ENCODE data around the gene ITGB1BP1. TPM values are rescaled to one million over a fixed set of nuclear protein-coding genes. Genes with fewer than 3 reads are reported as not detected.

The ITGB1BP1 gene
- polyA plus RNA-seq, 1 of the 3 experiments (the other 2 are of a cell fraction): 56.6 TPM

DNA sequence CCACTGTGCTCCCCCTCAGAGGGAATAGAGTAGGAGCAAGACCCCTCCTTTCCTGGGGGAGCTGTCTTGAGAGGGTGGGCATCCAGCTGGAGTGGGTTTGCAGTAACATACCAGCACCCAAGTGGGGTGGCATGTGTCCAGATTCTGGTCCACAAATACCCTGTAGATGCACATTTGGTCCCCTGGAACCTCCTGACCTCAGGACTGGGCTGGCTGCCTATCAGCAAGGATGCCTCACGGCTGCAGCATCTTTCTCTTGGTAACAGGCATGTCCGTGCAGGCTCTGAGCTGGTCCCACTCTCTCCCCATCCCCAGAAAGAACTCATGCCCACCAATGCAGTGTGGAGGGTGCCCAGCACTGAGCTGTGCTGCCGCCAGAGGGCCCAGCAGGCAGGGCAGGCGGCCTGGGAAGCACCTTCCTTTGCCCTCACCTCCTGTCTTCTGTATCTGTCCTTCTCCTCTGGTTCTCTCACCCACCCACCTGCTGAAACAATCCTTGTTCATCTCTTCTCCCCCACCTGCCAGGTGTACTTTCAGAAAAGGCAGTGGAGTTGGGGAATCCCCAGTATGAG, 47.4 kb downstream of the ITGB1BP1 start:
- Histone ChIP-seq H3K4me2 (no peak overlapping the region), H3K79me2 (ENCODE audit: insufficient read depth) (peaks cover 12% of the 10 kb centered on the region; the same call in 1 of the 2 replicates), H3K36me3 (replicated peaks in 1 of 2; ENCODE audit: control insufficient read depth in 1 of 2, insufficient read depth in 2 of 2, low read length in 1 of 2) (peaks cover 58 to 71% of the 10 kb centered on the region in 2 experiments), H3K27me3 (ENCODE audit: insufficient read depth) (no peaks in the 10 kb centered on the region), H3K4me1 (ENCODE audit: control insufficient read depth in 1 of 2, insufficient read depth in 2 of 2, low read depth in 1 of 2, low read length in 1 of 2) (peaks cover 4 to 36% of the 10 kb centered on the region in 2 experiments; a peak in 3 of 4 replicates), H4K20me1 (ENCODE audit: insufficient read depth) (no peaks in the 10 kb centered on the region), H3K4me3 (ENCODE audit: low read depth in 2 of 2, low read length in 1 of 2) (no peak overlapping the region), H3K9ac (no peak overlapping the region), H2AFZ (ENCODE audit: low read depth) (no peak overlapping the region), H3K27ac (ENCODE audit: low read depth in 2 of 2, low read length in 1 of 2) (peak overlapping the region in 1 of 2 experiments; percentile 97; a peak in 1 of 4 replicates), H3F3A (replicated peaks; ENCODE audit: insufficient read depth) (peaks cover 23% of the 10 kb centered on the region), H3K9me2 (no peaks in the 10 kb centered on the region), H3K9me3 (no peaks in the 10 kb centered on the region)
- CTCF ChIA-PET: interaction anchor here (1.6 to 3.2 kb wide), 3 partner anchors 12 to 234 kb away, joined by 3 to 21 read pairs (median 5); no protein-coding TSS in a partner anchor
- WGBS (ENCODE audit: low lambda C conversion rate): 91% methylated on average over 3 of the region's 4 CpGs
- POLR2A ChIA-PET: interaction anchor here (0.6 kb wide), 1 partner anchor 110 kb away, joined by 3 read pairs; no protein-coding TSS in a partner anchor
- no peak for DNase-seq
- TF ChIP-seq RAD21 (IDR thresholded peaks at IDR 0.05; ENCODE audit: low read length) (no peak), FOXJ3 (CRISPR knock-in tag; IDR thresholded peaks at IDR 0.05) (no peak), FOXM1 (IDR thresholded peaks at IDR 0.05; ENCODE audit: low read depth) (no peak), RFX5 (IDR thresholded peaks at IDR 0.05; ENCODE audit: low read length) (no peak)

DNA sequence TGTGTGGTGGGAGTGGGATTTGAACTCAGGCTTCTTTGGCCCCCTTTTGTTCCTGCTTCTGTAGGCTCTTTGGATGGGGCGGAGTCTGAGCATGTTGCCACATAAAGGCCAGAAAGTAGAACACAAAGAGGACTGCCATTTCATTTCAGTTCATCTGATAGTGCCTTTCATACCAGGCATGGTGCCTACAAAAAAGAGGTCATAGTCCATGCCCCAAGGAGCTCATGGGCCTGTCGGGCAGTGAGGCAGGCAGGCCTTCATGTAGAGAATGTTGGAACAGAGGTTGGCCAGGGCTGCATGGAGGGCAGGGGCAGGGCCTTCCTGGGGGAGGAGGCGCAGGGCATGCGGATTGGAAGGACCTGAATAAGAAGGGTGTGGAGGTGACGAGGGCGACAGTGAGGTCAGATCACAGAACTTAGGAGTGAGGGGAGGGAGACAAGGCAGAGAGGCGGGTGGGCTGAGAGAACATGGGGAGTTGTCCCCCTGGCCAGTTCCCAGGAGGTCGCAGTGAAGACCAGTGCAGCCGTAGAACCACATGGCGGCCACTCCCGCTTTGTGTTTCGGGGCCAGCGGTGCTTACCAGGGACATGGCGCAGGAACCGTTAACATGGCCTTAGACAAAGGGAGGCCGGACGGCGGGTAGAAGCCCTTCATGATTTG, 49.1 kb downstream of the ITGB1BP1 start:
- no peak for TF ChIP-seq SIN3A (IDR thresholded peaks at IDR 0.05; ENCODE audit: borderline replicate concordance, low read depth, low read length)
- TF ChIP-seq EZH2phosphoT487 (IDR thresholded peaks at IDR 0.05; ENCODE audit: borderline replicate concordance, low read depth): no peak
- no peak overlapping the region for H3K27ac ChIP-seq (ENCODE audit: low read depth in 2 of 2, low read length in 1 of 2)
- H3K79me2 ChIP-seq (ENCODE audit: insufficient read depth): peaks cover 6% of the 10 kb centered on the region; the same call in 1 of the 2 replicates
- no peaks in the 10 kb centered on the region for H4K20me1 ChIP-seq (ENCODE audit: insufficient read depth)
- peaks cover 52 to 77% of the 10 kb centered on the region in 2 experiments for H3K36me3 ChIP-seq (replicated peaks in 1 of 2; ENCODE audit: control insufficient read depth in 1 of 2, insufficient read depth in 2 of 2, low read length in 1 of 2)
- ChIA-PET CTCF (interaction anchor here (1.0 to 1.7 kb wide), 5 partner anchors 8 to 232 kb away, joined by 3 to 4 read pairs (median 3); no protein-coding TSS in a partner anchor), POLR2A (no interaction called here)
- H3K4me1 ChIP-seq (ENCODE audit: control insufficient read depth in 1 of 2, insufficient read depth in 2 of 2, low read depth in 1 of 2, low read length in 1 of 2): peaks cover 0 to 34% of the 10 kb centered on the region in 2 experiments; a peak in 3 of 4 replicates
- H3K4me3 ChIP-seq (ENCODE audit: low read depth in 2 of 2, low read length in 1 of 2): no peak overlapping the region
- H3K27me3 ChIP-seq (ENCODE audit: insufficient read depth): no peaks in the 10 kb centered on the region
- 99% methylated on average over 18 of the region's 18 CpGs for WGBS (ENCODE audit: low lambda C conversion rate)
- no peaks in the 10 kb centered on the region for H3K9me2 ChIP-seq
- H3K4me2 ChIP-seq: no peak overlapping the region
- H3K9ac ChIP-seq: no peak overlapping the region
- no peak for DNase-seq
- H3F3A ChIP-seq (replicated peaks; ENCODE audit: insufficient read depth): peaks cover 11% of the 10 kb centered on the region
- no peaks in the 10 kb centered on the region for H3K9me3 ChIP-seq
- no peak overlapping the region for H2AFZ ChIP-seq (ENCODE audit: low read depth)

DNA sequence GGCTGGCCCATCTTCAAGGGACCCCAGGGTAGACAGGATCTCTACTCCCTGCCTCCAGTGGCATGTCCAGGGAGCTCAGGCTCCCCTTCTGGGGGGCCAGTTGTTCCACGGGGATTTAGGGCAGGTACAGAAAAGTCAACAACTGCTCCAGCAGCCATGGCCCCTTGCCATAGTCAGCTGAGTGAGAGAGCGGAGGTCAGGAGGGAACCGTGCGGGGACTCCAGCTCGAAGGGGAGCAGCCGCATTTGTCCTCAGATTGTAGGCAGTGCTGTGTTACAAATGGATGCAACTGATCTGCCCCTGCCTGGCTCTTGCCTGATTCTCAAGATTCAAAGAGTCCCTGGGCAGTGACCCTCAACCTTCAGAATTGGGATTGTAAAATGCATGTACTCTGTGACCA, 49.9 kb downstream of the ITGB1BP1 start:
- H3K9me3 ChIP-seq: no peaks in the 10 kb centered on the region
- H3K4me2 ChIP-seq: no peak overlapping the region
- peaks cover 5% of the 10 kb centered on the region; the same call in 1 of the 2 replicates for H3K79me2 ChIP-seq (ENCODE audit: insufficient read depth)
- no peak overlapping the region for H3K27ac ChIP-seq (ENCODE audit: low read depth in 2 of 2, low read length in 1 of 2)
- no peaks in the 10 kb centered on the region for H4K20me1 ChIP-seq (ENCODE audit: insufficient read depth)
- H3K4me1 ChIP-seq (ENCODE audit: control insufficient read depth in 1 of 2, insufficient read depth in 2 of 2, low read depth in 1 of 2, low read length in 1 of 2): peaks cover 0 to 27% of the 10 kb centered on the region in 2 experiments; a peak in 3 of 4 replicates
- H2AFZ ChIP-seq (ENCODE audit: low read depth): no peak overlapping the region
- no peaks in the 10 kb centered on the region for H3K27me3 ChIP-seq (ENCODE audit: insufficient read depth)
- ChIA-PET CTCF (interaction anchor here (1.1 to 1.5 kb wide), 2 partner anchors 9 to 231 kb away, joined by 3 to 4 read pairs; no protein-coding TSS in a partner anchor), POLR2A (no interaction called here)
- H3F3A ChIP-seq (replicated peaks; ENCODE audit: insufficient read depth): peaks cover 11% of the 10 kb centered on the region
- no peak for DNase-seq
- no peaks in the 10 kb centered on the region for H3K9me2 ChIP-seq
- 95% methylated on average over 6 of the region's 6 CpGs for WGBS (ENCODE audit: low lambda C conversion rate)
- peaks cover 47 to 74% of the 10 kb centered on the region in 2 experiments for H3K36me3 ChIP-seq (replicated peaks in 1 of 2; ENCODE audit: control insufficient read depth in 1 of 2, insufficient read depth in 2 of 2, low read length in 1 of 2)
- no peak overlapping the region for H3K4me3 ChIP-seq (ENCODE audit: low read depth in 2 of 2, low read length in 1 of 2)
- no peak overlapping the region for H3K9ac ChIP-seq
- TF ChIP-seq MEF2A (IDR thresholded peaks at IDR 0.05; ENCODE audit: borderline replicate concordance, low read depth): no peak
- TF ChIP-seq ELF1 (IDR thresholded peaks at IDR 0.05): no peak
- TF ChIP-seq FOSL2 (IDR thresholded peaks at IDR 0.05; ENCODE audit: borderline replicate concordance, low read depth): no peak
- TF ChIP-seq, protein P1, sequence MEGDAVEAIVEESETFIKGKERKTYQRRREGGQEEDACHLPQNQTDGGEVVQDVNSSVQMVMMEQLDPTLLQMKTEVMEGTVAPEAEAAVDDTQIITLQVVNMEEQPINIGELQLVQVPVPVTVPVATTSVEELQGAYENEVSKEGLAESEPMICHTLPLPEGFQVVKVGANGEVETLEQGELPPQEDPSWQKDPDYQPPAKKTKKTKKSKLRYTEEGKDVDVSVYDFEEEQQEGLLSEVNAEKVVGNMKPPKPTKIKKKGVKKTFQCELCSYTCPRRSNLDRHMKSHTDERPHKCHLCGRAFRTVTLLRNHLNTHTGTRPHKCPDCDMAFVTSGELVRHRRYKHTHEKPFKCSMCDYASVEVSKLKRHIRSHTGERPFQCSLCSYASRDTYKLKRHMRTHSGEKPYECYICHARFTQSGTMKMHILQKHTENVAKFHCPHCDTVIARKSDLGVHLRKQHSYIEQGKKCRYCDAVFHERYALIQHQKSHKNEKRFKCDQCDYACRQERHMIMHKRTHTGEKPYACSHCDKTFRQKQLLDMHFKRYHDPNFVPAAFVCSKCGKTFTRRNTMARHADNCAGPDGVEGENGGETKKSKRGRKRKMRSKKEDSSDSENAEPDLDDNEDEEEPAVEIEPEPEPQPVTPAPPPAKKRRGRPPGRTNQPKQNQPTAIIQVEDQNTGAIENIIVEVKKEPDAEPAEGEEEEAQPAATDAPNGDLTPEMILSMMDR (IDR thresholded peaks at IDR 0.05): no peak
- TF ChIP-seq, protein P2, sequence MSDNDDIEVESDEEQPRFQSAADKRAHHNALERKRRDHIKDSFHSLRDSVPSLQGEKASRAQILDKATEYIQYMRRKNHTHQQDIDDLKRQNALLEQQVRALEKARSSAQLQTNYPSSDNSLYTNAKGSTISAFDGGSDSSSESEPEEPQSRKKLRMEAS (IDR thresholded peaks at IDR 0.05; ENCODE audit: low read depth): no peak
- no peak for TF ChIP-seq JUND (IDR thresholded peaks at IDR 0.05)
- TF ChIP-seq RXRA (IDR thresholded peaks at IDR 0.05; ENCODE audit: borderline replicate concordance, low read depth): no peak
- no peak for TF ChIP-seq TCF12 (IDR thresholded peaks at IDR 0.05)
- no peak for TF ChIP-seq RCOR1 (IDR thresholded peaks at IDR 0.05; ENCODE audit: low read length)
- TF ChIP-seq, protein P3, sequence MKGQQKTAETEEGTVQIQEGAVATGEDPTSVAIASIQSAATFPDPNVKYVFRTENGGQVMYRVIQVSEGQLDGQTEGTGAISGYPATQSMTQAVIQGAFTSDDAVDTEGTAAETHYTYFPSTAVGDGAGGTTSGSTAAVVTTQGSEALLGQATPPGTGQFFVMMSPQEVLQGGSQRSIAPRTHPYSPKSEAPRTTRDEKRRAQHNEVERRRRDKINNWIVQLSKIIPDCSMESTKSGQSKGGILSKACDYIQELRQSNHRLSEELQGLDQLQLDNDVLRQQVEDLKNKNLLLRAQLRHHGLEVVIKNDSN (IDR thresholded peaks at IDR 0.05; ENCODE audit: borderline replicate concordance, low read depth): no peak
- TF ChIP-seq EZH2phosphoT487 (IDR thresholded peaks at IDR 0.05; ENCODE audit: borderline replicate concordance, low read depth): no peak
- TF ChIP-seq NRF1 (IDR thresholded peaks at IDR 0.05; ENCODE audit: low read depth, low read length): no peak
- no peak for TF ChIP-seq GABPA (IDR thresholded peaks at IDR 0.05; ENCODE audit: low read depth)
- no peak for TF ChIP-seq EP300 (IDR thresholded peaks at IDR 0.05; ENCODE audit: borderline replicate concordance in 1 of 2, low read depth in 1 of 2, low read length in 1 of 2)

All from SK-N-SH (cell line).